Parathyroid adenoma (tissue), 2 donors: ENCODE measurements around the gene ASTN1.

ENCODE experiments used
- H2AFZ ChIP-seq: fragments of 300-600 bp; sonication (generic); one replicate; pipeline ENCODE4 v1.7.0; 2017; ENCODE audit warnings: antibody characterized with exemption, mild to moderate bottlenecking
- H3K27ac ChIP-seq: fragments of 300-600 bp; sonication (generic); one replicate; pipeline ENCODE4 v1.7.0; 2017
- H3K27me3 ChIP-seq: fragments of 300-600 bp; sonication (generic); one replicate; pipeline ENCODE4 v1.7.0; 2017; ENCODE audit warnings: low read length; ENCODE audit not compliant: control insufficient read depth, insufficient read depth
- H3K36me3 ChIP-seq: fragments of 300-600 bp; sonication (generic); one replicate; pipeline ENCODE4 v1.7.0; 2017; ENCODE audit warnings: low read length; ENCODE audit not compliant: control insufficient read depth, insufficient read depth
- H3K4me1 ChIP-seq: fragments of 300-600 bp; sonication (generic); one replicate; pipeline ENCODE4 v1.7.0; 2017; ENCODE audit warnings: control low read depth
- H3K4me2 ChIP-seq: fragments of 300-600 bp; sonication (generic); one replicate; pipeline ENCODE4 v1.7.0; 2017; ENCODE audit warnings: low read length
- H3K4me3 ChIP-seq: fragments of 300-600 bp; sonication (generic); one replicate; pipeline ENCODE4 v1.7.0; 2017; ENCODE audit warnings: low read depth, low read length
- H3K79me2 ChIP-seq: fragments of 300-600 bp; sonication (generic); one replicate; pipeline ENCODE4 v1.7.0; 2017; ENCODE audit warnings: control low read depth
- H3K9ac ChIP-seq: fragments of 300-600 bp; sonication (generic); one replicate; pipeline ENCODE4 v1.7.0; 2017; ENCODE audit warnings: mild to moderate bottlenecking
- H3K9me3 ChIP-seq: fragments of 300-600 bp; sonication (generic); one replicate; pipeline ENCODE4 v1.7.0; 2017; ENCODE audit warnings: low read length; ENCODE audit not compliant: control insufficient read depth
- TF ChIP-seq, protein P1 (sequence below): fragments of 300-600 bp; sonication (generic); IDR thresholded peaks from one replicate; pipeline ENCODE4 v1.7.0; 2017; ENCODE audit warnings: antibody characterized with exemption, mild to moderate bottlenecking
- donor health status: primary hyperparathyroidism.

The ASTN1 gene

DNA sequence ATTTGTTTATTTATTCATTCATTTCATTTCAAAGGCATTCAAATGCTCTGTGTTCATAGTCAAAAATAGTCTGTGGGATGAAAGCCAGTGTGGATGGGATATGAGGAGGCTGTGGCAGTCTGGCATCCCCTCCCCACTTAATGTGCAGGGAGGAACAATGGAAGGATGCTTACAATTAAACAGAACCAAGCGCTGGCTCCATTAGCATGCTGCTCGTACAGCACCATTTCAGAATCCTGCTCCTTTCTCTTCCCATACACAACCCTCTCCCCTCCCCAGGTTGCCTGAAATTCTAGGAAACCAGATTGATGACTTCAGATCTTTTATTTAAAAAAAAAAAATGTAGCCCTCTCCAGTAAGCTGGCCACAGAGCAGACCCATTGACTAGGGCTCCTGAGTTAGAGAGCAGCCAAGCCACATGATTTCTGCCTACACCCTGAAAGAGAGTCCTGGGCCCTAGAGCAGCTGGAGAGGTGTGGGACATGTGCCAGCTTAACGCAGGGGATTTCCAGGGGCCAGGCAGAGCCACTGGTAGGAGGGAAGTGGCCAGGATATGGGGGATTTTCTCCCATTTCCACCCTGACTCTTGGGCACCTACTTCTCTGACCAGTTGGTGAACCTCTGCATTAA is 205.2 kb downstream of the ASTN1 start:
- Histone ChIP-seq H3K4me3 (no peak overlapping the region), H3K27ac (no peak overlapping the region), H3K4me2 (no peak overlapping the region), H3K9ac (no peak overlapping the region), H2AFZ (no peak overlapping the region), H3K9me3 (no peaks in the 10 kb centered on the region), H3K27me3 (no peaks in the 10 kb centered on the region), H3K79me2 (no peaks in the 10 kb centered on the region), H3K4me1 (no peaks in the 10 kb centered on the region), H3K36me3 (no peaks in the 10 kb centered on the region)
- TF ChIP-seq, protein P1, sequence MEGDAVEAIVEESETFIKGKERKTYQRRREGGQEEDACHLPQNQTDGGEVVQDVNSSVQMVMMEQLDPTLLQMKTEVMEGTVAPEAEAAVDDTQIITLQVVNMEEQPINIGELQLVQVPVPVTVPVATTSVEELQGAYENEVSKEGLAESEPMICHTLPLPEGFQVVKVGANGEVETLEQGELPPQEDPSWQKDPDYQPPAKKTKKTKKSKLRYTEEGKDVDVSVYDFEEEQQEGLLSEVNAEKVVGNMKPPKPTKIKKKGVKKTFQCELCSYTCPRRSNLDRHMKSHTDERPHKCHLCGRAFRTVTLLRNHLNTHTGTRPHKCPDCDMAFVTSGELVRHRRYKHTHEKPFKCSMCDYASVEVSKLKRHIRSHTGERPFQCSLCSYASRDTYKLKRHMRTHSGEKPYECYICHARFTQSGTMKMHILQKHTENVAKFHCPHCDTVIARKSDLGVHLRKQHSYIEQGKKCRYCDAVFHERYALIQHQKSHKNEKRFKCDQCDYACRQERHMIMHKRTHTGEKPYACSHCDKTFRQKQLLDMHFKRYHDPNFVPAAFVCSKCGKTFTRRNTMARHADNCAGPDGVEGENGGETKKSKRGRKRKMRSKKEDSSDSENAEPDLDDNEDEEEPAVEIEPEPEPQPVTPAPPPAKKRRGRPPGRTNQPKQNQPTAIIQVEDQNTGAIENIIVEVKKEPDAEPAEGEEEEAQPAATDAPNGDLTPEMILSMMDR = no peak

- Histone ChIP-seq H3K36me3 (no peaks in the 10 kb centered on the region), H3K4me3 (no peak overlapping the region), H2AFZ (no peak overlapping the region), H3K9me3 (no peaks in the 10 kb centered on the region), H3K79me2 (no peaks in the 10 kb centered on the region), H3K27ac (no peak overlapping the region), H3K27me3 (no peaks in the 10 kb centered on the region), H3K9ac (no peak overlapping the region), H3K4me2 (no peak overlapping the region), H3K4me1 (no peaks in the 10 kb centered on the region)
- TF ChIP-seq, protein P1 = no peak
Measured at GRCh38 chr1:176957603-176958002, 206.9 kb downstream of the ASTN1 start.

DNA sequence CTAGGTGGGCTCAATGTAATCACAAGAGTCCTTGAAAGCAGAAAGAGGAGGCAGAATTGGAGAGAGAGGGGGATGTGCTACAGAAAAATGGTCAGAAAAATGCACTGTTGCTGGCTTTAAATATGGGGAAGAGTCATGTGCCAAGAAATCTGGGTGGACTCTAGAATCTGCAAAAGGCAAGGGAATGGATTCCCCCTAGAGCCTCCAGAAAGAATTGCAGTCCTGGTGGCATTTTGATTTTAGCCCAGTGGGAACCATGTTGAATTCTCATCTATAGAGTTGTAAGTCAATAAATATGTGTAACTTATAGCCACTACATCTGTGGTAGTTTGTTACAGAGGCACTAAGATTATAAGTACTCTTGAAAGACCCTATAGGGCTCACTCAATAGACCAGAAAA is 210.3 kb downstream of the ASTN1 start:
- H3K9me3 ChIP-seq = no peaks in the 10 kb centered on the region
- H3K4me1 ChIP-seq = no peaks in the 10 kb centered on the region
- H3K4me3 ChIP-seq = no peak overlapping the region
- no peak overlapping the region for H2AFZ ChIP-seq
- no peak overlapping the region for H3K4me2 ChIP-seq
- H3K27me3 ChIP-seq = no peaks in the 10 kb centered on the region
- H3K36me3 ChIP-seq = no peaks in the 10 kb centered on the region
- TF ChIP-seq, protein P1 = no peak
- H3K79me2 ChIP-seq = no peaks in the 10 kb centered on the region
- no peak overlapping the region for H3K27ac ChIP-seq
- no peak overlapping the region for H3K9ac ChIP-seq

DNA sequence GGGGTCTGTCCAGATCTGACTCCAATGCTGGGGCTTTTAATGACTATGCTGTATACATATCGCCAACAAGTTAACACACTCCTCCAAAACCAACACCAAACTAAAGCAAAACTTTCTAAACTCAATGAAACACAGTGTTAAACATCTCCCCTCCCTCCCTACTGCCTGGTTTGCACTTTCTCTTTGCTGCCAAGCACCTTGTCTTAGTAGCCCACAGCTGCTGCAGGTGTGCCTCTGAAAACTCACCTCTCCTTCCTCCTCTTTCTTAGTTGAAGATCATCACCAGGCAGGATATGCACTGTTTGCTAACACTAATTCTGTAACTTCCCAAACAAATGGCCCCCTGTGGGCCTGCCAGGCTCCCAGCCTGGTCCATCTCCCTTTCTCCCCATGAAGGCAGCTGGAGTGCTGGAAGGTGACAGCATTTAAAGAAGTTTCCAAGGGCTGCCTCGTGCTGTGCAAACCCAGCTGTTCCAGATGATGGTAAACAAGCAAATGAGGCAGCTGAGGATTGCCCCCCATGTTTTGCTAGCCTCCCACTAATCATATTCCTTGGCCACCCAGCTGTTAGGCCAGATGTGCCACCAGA is 213.7 kb downstream of the ASTN1 start:
- Histone ChIP-seq H3K79me2 (no peaks in the 10 kb centered on the region), H3K9me3 (no peaks in the 10 kb centered on the region), H3K4me1 (no peaks in the 10 kb centered on the region), H3K9ac (no peak overlapping the region), H3K4me2 (no peak overlapping the region), H3K27ac (no peak overlapping the region), H2AFZ (no peak overlapping the region), H3K27me3 (no peaks in the 10 kb centered on the region), H3K36me3 (no peaks in the 10 kb centered on the region), H3K4me3 (no peak overlapping the region)
- TF ChIP-seq, protein P1 = no peak
